ENCODE results near the gene CCNJL. TPM values are rescaled to one million over a fixed set of nuclear protein-coding genes. Genes with fewer than 3 reads are reported as not detected.

Gene CCNJL
- total RNA-seq, 2 donors from 2014 or later, result 0.26 to 0.66 TPM

GRCh38 chr5:160359242-160359641 is 46.9 kb upstream of the CCNJL start:
- Histone ChIP-seq H3K27me3 (no peaks in the 10 kb centered on the region), H3K4me1 (no peaks in the 10 kb centered on the region), H3K27ac (no peak overlapping the region), H3K9me3 (no peaks in the 10 kb centered on the region), H3K4me3 (no peak overlapping the region), H3K36me3 (replicated peaks in 1 of 2; ENCODE audit: insufficient read depth in 1 of 2, low read depth in 2 of 2) (no peaks in the 10 kb centered on the region)
- WGBS, 2 donors, result 0% methylated on average over 1 of the region's 1 CpG
- DNase-seq (no peak), ATAC-seq (no peak)
- intact Hi-C loops (cut with DNase I), result no loop called here
- TF ChIP-seq POLR2A (IDR thresholded peaks at IDR 0.05) (no peak), CTCF (IDR thresholded peaks at IDR 0.05) (no peak)

GRCh38 chr5:160357861-160358411 is 45.6 kb upstream of the CCNJL start:
- no peaks in the 10 kb centered on the region for H3K9me3 ChIP-seq
- DNase-seq (no peak), ATAC-seq (no peak)
- H3K27ac ChIP-seq, result no peak overlapping the region
- H3K36me3 ChIP-seq (replicated peaks in 1 of 2; ENCODE audit: insufficient read depth in 1 of 2, low read depth in 2 of 2), result no peaks in the 10 kb centered on the region
- no peaks in the 10 kb centered on the region for H3K4me1 ChIP-seq
- TF ChIP-seq CTCF (IDR thresholded peaks at IDR 0.05), result no peak
- TF ChIP-seq POLR2A (IDR thresholded peaks at IDR 0.05), result no peak
- 63% methylated on average over 7 of the region's 7 CpGs for WGBS, 2 donors
- intact Hi-C loops (cut with DNase I), result no loop called here
- H3K27me3 ChIP-seq, result no peaks in the 10 kb centered on the region
- no peak overlapping the region for H3K4me3 ChIP-seq

- Histone ChIP-seq H3K4me1 (no peaks in the 10 kb centered on the region), H3K9me3 (no peaks in the 10 kb centered on the region), H3K27me3 (no peaks in the 10 kb centered on the region), H3K27ac (no peak overlapping the region), H3K36me3 (replicated peaks in 1 of 2; ENCODE audit: insufficient read depth in 1 of 2, low read depth in 2 of 2) (no peaks in the 10 kb centered on the region), H3K4me3 (no peak overlapping the region)
- WGBS, 2 donors, result 70 to 73% methylated on average over 7 of the region's 7 CpGs
- DNase-seq (no peak), ATAC-seq (no peak)
- no peak for TF ChIP-seq CTCF (IDR thresholded peaks at IDR 0.05)
- no peak for TF ChIP-seq POLR2A (IDR thresholded peaks at IDR 0.05)
- intact Hi-C loops (cut with DNase I), result no loop called here
Observed at GRCh38 chr5:160357394-160357793, 45.0 kb upstream of the CCNJL start.

GRCh38 chr5:160356550-160357347 is 44.4 kb upstream of the CCNJL start:
- Histone ChIP-seq H3K27me3 (no peaks in the 10 kb centered on the region), H3K27ac (no peak overlapping the region), H3K36me3 (replicated peaks in 1 of 2; ENCODE audit: insufficient read depth in 1 of 2, low read depth in 2 of 2) (no peaks in the 10 kb centered on the region), H3K4me1 (no peaks in the 10 kb centered on the region), H3K9me3 (no peaks in the 10 kb centered on the region), H3K4me3 (no peak overlapping the region)
- WGBS, 2 donors, result 53 to 57% methylated on average over 7 of the region's 7 CpGs
- intact Hi-C loops (cut with DNase I), result no loop called here
- TF ChIP-seq POLR2A (IDR thresholded peaks at IDR 0.05), result no peak
- no peak for TF ChIP-seq CTCF (IDR thresholded peaks at IDR 0.05)
- no peak for DNase-seq
- no peak for ATAC-seq

- DNase-seq (no peak), ATAC-seq (no peak)
- 80 to 87% methylated on average over 14 of the region's 14 CpGs for WGBS, 2 donors
- Histone ChIP-seq H3K4me3 (no peak overlapping the region), H3K36me3 (replicated peaks in 1 of 2; ENCODE audit: insufficient read depth in 1 of 2, low read depth in 2 of 2) (no peaks in the 10 kb centered on the region), H3K27me3 (no peaks in the 10 kb centered on the region), H3K4me1 (no peaks in the 10 kb centered on the region), H3K27ac (no peak overlapping the region), H3K9me3 (no peaks in the 10 kb centered on the region)
- no peak for TF ChIP-seq CTCF (IDR thresholded peaks at IDR 0.05)
- no peak for TF ChIP-seq POLR2A (IDR thresholded peaks at IDR 0.05)
- intact Hi-C loops (cut with DNase I), result no loop called here
Observed at GRCh38 chr5:160354666-160355065, 42.3 kb upstream of the CCNJL start.

Data from body of pancreas (tissue), 4 donors.